NK-92 (cell line): Measurements from ENCODE around the gene FHIP2A.
"Not testable (repeated sequence)": the region's sequence is repeated elsewhere in the genome, so short reads cannot be mapped to it uniquely, and the experiment has no call there.

Source experiments
- DNase-seq: peaks from one replicate; lab custom pipeline; 2025; ENCODE audit not compliant: unreplicated experiment; lab: John Stamatoyannopoulos, UW

Gene FHIP2A, protein sequence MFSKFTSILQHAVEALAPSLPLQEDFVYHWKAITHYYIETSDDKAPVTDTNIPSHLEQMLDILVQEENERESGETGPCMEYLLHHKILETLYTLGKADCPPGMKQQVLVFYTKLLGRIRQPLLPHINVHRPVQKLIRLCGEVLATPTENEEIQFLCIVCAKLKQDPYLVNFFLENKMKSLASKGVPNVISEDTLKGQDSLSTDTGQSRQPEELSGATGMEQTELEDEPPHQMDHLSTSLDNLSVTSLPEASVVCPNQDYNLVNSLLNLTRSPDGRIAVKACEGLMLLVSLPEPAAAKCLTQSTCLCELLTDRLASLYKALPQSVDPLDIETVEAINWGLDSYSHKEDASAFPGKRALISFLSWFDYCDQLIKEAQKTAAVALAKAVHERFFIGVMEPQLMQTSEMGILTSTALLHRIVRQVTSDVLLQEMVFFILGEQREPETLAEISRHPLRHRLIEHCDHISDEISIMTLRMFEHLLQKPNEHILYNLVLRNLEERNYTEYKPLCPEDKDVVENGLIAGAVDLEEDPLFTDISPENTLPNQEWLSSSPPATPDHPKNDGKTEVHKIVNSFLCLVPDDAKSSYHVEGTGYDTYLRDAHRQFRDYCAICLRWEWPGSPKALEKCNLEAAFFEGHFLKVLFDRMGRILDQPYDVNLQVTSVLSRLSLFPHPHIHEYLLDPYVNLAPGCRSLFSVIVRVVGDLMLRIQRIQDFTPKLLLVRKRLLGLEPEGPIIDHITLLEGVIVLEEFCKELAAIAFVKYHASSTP

DNA sequence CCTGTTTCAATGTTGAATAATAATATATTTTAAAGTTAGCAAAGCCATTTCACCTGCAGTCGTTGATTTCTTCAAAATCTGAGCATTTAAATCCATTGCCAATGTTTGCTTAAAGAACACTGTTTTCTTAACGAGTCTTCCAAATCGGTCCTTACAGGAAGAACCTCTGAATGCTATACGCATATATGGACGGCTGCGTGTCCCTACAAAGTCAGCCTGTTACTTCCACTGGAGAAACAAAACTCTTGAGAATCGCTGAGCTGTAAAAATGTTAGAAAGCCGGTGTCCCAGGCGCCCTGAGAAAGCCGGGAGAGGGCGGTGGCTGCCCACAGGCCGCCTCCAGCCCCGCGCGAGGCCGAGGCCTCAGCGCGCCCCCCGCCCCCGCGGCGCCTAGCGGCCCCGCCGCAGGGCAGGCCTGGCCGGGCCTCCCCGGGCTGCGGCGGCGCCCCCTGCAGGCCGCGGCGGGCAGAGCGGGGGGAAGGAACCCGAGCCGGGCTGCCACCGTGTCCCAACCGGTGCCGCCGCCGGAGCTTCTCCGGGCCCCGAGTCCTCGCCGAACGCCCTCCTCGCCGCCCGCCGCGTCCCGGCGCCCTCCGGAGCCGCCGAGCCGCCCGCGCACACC is at the start of gene FHIP2A:
Gene FHIP2A, plus strand, starts transcription at position 488 of the 622 bp plus-strand sequence. CDS start 299 bp downstream, outside the sequence.
- DNase-seq: no peak

GRCh38 chr10:114772496-114773196 is 48.9 kb upstream of the FHIP2A start:
- DNase-seq: no peak

DNA sequence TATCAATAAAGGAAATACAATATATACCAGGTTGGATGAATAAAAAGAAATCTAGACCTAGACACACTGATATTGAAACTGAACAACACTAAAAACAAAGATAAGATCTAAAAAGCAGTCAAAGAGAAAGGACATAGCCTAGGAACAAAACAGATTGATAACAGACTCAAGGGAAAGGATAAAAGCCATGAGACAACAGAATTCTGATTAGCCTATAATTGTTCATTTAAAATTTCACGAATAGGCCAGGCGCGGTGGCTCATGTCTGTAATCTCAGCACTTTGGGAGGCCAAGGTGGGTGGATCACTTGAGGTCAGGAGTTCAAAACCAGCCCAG is 48.4 kb upstream of the FHIP2A start:
- no peak for DNase-seq

GRCh38 chr10:114775082-114775481 is 46.5 kb upstream of the FHIP2A start:
- DNase-seq: not testable (repeated sequence)

DNA sequence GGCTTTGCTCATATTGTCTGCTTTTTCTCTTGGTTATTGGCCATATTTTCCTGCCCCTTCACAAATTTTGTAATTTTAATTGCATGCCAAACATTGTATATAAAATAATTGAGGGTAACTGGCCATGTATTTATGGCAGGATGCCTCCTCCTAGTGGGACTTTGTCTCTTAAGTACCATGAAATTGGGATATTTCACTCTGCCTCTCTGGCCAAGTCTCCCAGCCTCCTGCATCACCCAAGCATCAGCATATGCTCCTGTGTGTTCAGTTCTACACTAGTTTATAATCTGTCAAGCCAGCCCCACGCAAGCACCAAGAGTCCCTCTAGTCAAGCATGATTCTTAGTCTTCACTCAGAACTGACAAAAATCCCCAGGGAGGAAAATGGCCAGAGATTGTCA is 44.2 kb upstream of the FHIP2A start:
- DNase-seq: no peak

DNA sequence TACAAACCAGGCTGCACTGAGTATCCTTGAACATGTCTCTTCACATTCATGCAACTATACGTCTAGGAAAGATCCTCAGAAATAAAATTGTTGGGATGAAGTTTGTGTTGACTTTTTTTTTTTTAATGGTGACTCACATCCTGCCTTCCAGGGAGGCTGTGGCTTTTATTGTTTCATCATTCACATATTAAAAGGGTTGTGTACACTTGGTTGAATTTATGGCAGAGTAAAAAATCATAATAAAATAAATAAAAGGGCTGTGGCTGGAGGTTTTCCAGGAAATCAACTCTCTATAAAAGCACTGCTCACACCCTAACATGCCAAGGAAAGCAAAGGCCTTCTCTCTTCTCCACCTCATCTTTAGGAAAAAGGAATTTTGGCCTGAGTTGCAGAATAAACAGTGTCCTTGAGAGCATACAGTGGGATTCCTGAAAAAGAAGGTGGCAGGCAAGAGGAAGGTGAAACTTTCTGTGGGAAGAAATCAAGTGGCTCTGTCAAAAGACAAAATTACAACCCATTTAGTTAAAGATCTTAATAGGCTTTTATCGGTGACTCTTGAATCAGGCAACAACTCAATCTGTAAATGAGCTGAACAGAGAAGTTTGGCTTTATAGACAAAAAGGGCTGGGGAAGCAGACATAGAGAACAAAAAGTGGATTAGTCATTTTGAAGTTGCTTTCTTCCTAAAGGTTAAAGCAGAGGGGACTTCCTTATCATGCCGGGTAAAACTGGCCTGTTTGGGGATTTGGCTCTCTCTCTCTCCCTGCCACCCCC is 41.6 kb upstream of the FHIP2A start:
- DNase-seq: no peak

GRCh38 chr10:114780577-114781184 is 40.9 kb upstream of the FHIP2A start:
- DNase-seq: no peak

- DNase-seq: no peak
Measured at GRCh38 chr10:114782666-114783065, 38.9 kb upstream of the FHIP2A start.

- DNase-seq: no peak
Measured at GRCh38 chr10:114783686-114784085, 37.9 kb upstream of the FHIP2A start.

DNA sequence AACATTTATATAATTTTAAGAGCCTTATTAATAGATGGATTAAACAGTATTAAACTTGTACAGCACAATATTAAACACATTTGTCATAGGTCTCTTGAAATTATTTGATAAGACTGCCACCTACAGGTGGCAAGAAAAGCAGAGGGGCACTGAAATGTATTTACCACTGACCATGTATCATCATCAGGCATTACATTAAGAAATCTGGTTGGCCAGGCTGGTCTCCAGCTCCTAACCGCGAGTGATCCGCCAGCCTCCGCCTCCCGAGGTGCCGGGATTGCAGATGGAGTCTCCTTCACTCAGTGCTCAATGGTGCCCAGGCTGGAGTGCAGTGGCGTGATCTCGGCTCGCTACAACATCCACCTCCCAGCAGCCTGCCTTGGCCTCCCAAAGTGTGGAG is 35.1 kb upstream of the FHIP2A start:
- DNase-seq: not testable (repeated sequence)

DNA sequence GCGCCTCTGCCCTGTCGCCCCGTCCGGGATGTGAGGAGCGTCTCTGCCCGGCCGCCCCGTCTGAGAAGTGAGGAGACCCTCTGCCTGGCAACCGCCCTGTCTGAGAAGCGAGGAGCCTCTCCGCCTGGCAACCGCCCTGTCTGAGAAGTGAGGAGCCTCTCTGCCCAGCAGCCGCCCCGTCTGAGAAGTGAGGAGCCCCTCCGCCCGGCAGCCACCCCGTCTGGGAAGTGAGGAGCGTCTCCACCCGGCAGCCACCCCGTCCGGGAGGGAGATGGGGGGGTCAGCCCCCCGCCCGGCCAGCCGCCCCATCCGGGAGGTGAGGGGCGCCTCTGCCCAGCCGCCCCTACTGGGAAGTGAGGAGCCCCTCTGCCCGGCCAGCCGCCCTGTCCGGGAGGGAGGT is 34.4 kb upstream of the FHIP2A start:
- not testable (repeated sequence) for DNase-seq

GRCh38 chr10:114791768-114792167 is 29.8 kb upstream of the FHIP2A start:
- no peak for DNase-seq

- DNase-seq: no peak
Measured at GRCh38 chr10:114795039-114795438, 26.5 kb upstream of the FHIP2A start.

DNA sequence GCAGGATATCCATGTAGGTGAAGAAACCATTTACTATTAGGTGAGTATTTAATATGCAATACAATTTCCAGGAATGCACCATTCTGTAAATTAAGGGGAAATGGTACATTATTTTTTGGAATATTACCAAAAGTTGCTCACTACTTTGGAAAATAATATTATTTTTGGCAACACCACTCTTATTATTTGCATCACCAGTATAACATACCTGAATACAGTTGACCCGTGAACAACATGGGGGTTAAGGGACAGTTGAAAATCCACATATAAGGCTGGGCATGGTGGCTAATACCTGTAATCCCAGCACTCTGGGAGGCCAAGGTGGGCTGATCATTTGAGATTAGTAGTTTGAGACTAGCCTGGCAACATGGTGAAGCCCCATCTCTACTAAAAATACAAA is 21.2 kb upstream of the FHIP2A start:
- DNase-seq: no peak

DNA sequence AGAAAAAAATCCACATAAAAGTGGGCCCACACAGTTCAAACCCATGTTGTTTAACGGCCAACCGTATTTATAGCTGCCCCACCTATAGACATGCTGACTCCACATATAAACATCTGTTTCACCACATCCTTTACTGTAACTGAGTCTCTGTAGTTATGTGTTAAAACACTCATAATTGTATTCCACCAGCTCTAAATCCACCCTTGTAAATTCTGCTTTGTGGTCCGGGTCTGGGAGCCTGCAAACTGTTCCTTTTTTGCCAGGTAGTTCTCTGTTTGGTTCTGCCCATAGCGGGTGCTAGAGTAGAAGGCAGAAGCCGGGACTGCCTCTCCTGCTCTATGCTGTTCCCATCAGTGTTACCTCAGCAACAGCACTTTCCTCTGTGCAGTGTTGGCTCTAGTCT is 20.2 kb upstream of the FHIP2A start:
- DNase-seq: no peak

- no peak for DNase-seq
Measured at GRCh38 chr10:114802177-114802576, 19.4 kb upstream of the FHIP2A start.

- DNase-seq: no peak
Measured at GRCh38 chr10:114806562-114807391, 14.8 kb upstream of the FHIP2A start.

DNA sequence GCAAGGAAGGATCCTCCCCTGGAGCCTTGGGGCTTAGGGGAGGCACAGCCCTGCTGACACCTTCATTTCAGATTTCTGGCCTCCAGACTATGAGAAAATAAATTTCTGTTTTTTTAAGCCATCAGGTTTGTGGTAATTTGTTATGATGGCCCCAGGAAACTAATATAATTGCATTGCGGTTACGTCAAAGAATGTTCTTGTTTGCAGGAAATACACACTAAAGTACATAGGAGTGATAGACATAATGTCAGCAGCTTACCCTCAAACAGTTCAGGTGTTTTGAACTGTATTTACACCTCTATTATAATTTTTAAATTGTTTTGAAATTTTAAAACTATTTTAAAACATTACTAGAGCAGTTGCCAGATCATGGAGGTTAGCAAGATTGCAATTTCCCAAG is 12.6 kb upstream of the FHIP2A start:
- no peak for DNase-seq

- DNase-seq: no peak
Measured at GRCh38 chr10:114810926-114811325, 10.7 kb upstream of the FHIP2A start.
